HEK293T (cell line): ENCODE results near the gene FTL.
"Not testable (repeated sequence)": the region's sequence is repeated elsewhere in the genome, so short reads cannot be mapped to it uniquely, and the experiment has no call there.

Experiments
- BHLHE40 ChIP-seq: fragments of 450-650 bp; IDR thresholded peaks from 2 replicates; pipeline ENCODE4 v1.6.1; 2016; ENCODE audit warnings: mild to moderate bottlenecking, moderate library complexity, borderline replicate concordance
- FOXA1 ChIP-seq: fragments of 450-650 bp; IDR thresholded peaks from 2 replicates; pipeline ENCODE4 v1.6.1; 2016; ENCODE audit warnings: mild to moderate bottlenecking
- FOXK2 ChIP-seq: fragments of 450-650 bp; IDR thresholded peaks from 2 replicates; pipeline ENCODE4 v1.6.1; 2016; ENCODE audit warnings: mild to moderate bottlenecking
- FOXM1 ChIP-seq: fragments of 450-650 bp; IDR thresholded peaks from 2 replicates; pipeline ENCODE4 v1.6.1; 2017; ENCODE audit warnings: mild to moderate bottlenecking, borderline replicate concordance
- HDGF ChIP-seq: fragments of 450-650 bp; IDR thresholded peaks from 2 replicates; pipeline ENCODE4 v1.6.1; 2017; ENCODE audit warnings: antibody characterized with exemption, borderline replicate concordance
- LEF1 ChIP-seq: fragments of 450-650 bp; IDR thresholded peaks from 2 replicates; pipeline ENCODE4 v1.6.1; 2017; ENCODE audit warnings: mild to moderate bottlenecking, borderline replicate concordance
- NFRKB ChIP-seq: fragments of 450-650 bp; IDR thresholded peaks from 2 replicates; pipeline ENCODE4 v1.6.1; 2016; ENCODE audit warnings: mild to moderate bottlenecking, moderate library complexity
- SP1 ChIP-seq: fragments of 450-650 bp; IDR thresholded peaks from 2 replicates; pipeline ENCODE4 v1.6.1; 2017
- SUZ12 ChIP-seq: fragments of 450-650 bp; IDR thresholded peaks from 2 replicates; pipeline ENCODE4 v1.6.1; 2016; ENCODE audit warnings: mild to moderate bottlenecking
- TARDBP ChIP-seq: fragments of 450-650 bp; IDR thresholded peaks from 2 replicates; pipeline ENCODE4 v1.6.1; 2016
- TF ChIP-seq, protein P1 (sequence below): fragments of 450-650 bp; IDR thresholded peaks from 2 replicates; pipeline ENCODE4 v1.6.1; 2016

DNA sequence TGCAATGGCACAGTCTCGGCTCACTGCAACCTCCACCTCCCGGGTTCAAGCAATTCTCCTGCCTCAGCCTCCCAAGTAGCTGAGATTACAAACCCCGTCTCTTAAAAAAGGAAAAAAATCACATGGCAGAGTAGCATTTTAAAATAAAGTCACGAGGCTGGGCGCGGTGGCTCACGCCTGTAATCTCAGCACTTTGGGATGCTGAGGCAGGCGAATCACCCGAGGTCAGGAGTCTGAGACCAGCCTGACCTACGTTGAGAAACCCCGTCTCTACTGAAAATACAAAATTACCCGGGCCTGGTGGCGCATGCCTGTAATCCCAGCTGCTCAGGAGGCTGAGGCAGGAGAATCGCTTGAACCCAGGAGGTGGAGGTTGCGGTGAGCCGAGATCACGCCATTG lies 37.4 kb upstream of the FTL start:
- TF ChIP-seq HDGF, TARDBP, FOXK2, NFRKB, LEF1, SUZ12, FOXM1, SP1, BHLHE40, FOXA1: not testable (repeated sequence)
- TF ChIP-seq, protein P1, sequence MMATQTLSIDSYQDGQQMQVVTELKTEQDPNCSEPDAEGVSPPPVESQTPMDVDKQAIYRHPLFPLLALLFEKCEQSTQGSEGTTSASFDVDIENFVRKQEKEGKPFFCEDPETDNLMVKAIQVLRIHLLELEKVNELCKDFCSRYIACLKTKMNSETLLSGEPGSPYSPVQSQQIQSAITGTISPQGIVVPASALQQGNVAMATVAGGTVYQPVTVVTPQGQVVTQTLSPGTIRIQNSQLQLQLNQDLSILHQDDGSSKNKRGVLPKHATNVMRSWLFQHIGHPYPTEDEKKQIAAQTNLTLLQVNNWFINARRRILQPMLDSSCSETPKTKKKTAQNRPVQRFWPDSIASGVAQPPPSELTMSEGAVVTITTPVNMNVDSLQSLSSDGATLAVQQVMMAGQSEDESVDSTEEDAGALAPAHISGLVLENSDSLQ = not testable (repeated sequence)
